GM12892 (cell line): Measurements from ENCODE around the gene RPL10.

Experiments used
- DNase-seq: peaks from one replicate; pipeline ENCODE4 v3.0.0; 2011; ENCODE audit not compliant: insufficient read length
- FAIRE-seq: peaks from 2 replicates; lab custom pipeline; 2011; peaks lifted over from hg19 to GRCh38; lab: Jason Lieb, UNC
- POLR2A ChIP-seq: IDR thresholded peaks from 2 replicates; pipeline ENCODE4 v1.6.1; 2011; ENCODE audit warnings: low read depth, low read length, control low read depth
- POLR2AphosphoS5 ChIP-seq: IDR thresholded peaks from 2 replicates; pipeline ENCODE4 v1.6.1; 2011; ENCODE audit warnings: low read depth, low read length, control low read depth
- TAF1 ChIP-seq: IDR thresholded peaks from 2 replicates; pipeline ENCODE4 v1.6.1; 2011; ENCODE audit warnings: low read depth, mild to moderate bottlenecking, control low read depth, low read length, borderline replicate concordance

RPL10 gene

DNA sequence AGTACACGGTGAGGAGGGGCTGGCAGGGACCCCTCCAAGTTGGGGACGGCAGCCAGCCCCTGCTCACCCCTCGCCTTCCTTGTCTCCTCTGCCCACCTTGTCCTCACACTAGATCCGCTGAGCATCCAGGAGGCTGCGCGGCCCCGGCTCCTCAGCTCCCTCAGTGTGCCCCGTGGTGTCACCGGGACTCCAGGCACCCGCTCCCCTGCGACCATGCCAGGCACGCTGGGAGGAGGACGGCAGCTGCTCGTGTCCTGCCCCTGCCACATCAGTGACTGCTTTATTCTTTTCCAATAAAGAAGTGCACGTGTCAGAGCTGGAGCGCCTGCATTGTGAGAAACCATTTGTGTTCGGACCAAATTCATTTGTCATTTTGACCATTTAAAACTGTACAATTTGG is 52.1 kb downstream of the RPL10 start:
- TF ChIP-seq POLR2A (no peak), TAF1 (no peak), POLR2AphosphoS5 (no peak)
- FAIRE-seq = no peak
- no peak for DNase-seq
